DOHH2 (cell line): ENCODE results near the gene RHOBTB3.
A peak's percentile ranks its signal among the peaks of the same experiment; 100 is the strongest.

Experiments used
- H3F3A ChIP-seq: fragments of 200-600 bp; sonication (generic), shearing (Covaris generic); 2 replicates; pipeline ENCODE4 v1.6.0; 2016; ENCODE audit warnings: antibody characterized with exemption, mild to moderate bottlenecking; ENCODE audit not compliant: control insufficient read depth, insufficient read depth
- H3K27ac ChIP-seq: fragments of 200-600 bp; sonication (generic); 2 replicates; pipeline ENCODE4 v1.5.1; 2014; ENCODE audit warnings: low read depth, mild to moderate bottlenecking, low read length, moderate library complexity
- H3K27me3 ChIP-seq: fragments of 200-600 bp; sonication (generic); 2 replicates; pipeline ENCODE4 v1.6.1; 2014; ENCODE audit warnings: mild to moderate bottlenecking, low read length, mixed read lengths; ENCODE audit not compliant: control insufficient read depth
- H3K36me3 ChIP-seq: fragments of 200-600 bp; sonication (generic); 2 replicates; pipeline ENCODE4 v1.6.1; 2014; ENCODE audit warnings: mild to moderate bottlenecking, low read length, moderate library complexity, mixed read lengths; ENCODE audit not compliant: control insufficient read depth
- H3K4me1 ChIP-seq: fragments of 200-600 bp; sonication (generic); 2 replicates; pipeline ENCODE4 v1.6.1; 2014; ENCODE audit warnings: mild to moderate bottlenecking, low read length, mixed read lengths; ENCODE audit not compliant: control insufficient read depth
- H3K4me2 ChIP-seq: fragments of 200-600 bp; sonication (generic); 2 replicates; pipeline ENCODE4 v1.6.0; 2014; ENCODE audit warnings: mild to moderate bottlenecking, low read length, moderate library complexity
- H3K4me3 ChIP-seq: fragments of 200-600 bp; sonication (generic); 2 replicates; pipeline ENCODE4 v1.5.1; 2014; ENCODE audit warnings: mild to moderate bottlenecking, low read length, mixed read lengths
- H3K79me2 ChIP-seq: fragments of 200-600 bp; sonication (generic); 2 replicates; pipeline ENCODE4 v1.6.1; 2014; ENCODE audit warnings: mild to moderate bottlenecking, low read length, mixed read lengths; ENCODE audit not compliant: control insufficient read depth
- H3K9me2 ChIP-seq: fragments of 200-600 bp; sonication (generic); replicated peaks from 2 replicates; pipeline ENCODE4 v1.6.1; 2014; ENCODE audit warnings: mild to moderate bottlenecking, low read length, mixed read lengths; ENCODE audit not compliant: control insufficient read depth
- H3K9me3 ChIP-seq: fragments of 200-600 bp; sonication (generic); 2 replicates; pipeline ENCODE4 v1.6.1; 2014; ENCODE audit warnings: antibody characterized with exemption, low read length, mixed read lengths; ENCODE audit not compliant: control insufficient read depth, insufficient read depth
- H4K20me1 ChIP-seq: fragments of 200-600 bp; sonication (generic); 2 replicates; pipeline ENCODE4 v1.6.0; 2014; ENCODE audit warnings: low read depth, mild to moderate bottlenecking, antibody characterized with exemption, low read length, moderate library complexity; ENCODE audit not compliant: control insufficient read depth, insufficient read depth
- EZH2phosphoT487 ChIP-seq: fragments of 200-600 bp; sonication (generic); IDR thresholded peaks from 2 replicates; pipeline ENCODE4 v1.6.1; 2017; ENCODE audit warnings: borderline replicate concordance, mild to moderate bottlenecking, antibody characterized with exemption, low read length, moderate library complexity, mixed read lengths
- TF ChIP-seq, protein P1 (sequence below): fragments of 200-600 bp; sonication (generic); IDR thresholded peaks from one replicate; pipeline ENCODE4 v1.5.1; 2014; ENCODE audit warnings: antibody characterized with exemption, mild to moderate bottlenecking, low read depth, low read length; ENCODE audit not compliant: poor library complexity, severe bottlenecking

Gene RHOBTB3

DNA sequence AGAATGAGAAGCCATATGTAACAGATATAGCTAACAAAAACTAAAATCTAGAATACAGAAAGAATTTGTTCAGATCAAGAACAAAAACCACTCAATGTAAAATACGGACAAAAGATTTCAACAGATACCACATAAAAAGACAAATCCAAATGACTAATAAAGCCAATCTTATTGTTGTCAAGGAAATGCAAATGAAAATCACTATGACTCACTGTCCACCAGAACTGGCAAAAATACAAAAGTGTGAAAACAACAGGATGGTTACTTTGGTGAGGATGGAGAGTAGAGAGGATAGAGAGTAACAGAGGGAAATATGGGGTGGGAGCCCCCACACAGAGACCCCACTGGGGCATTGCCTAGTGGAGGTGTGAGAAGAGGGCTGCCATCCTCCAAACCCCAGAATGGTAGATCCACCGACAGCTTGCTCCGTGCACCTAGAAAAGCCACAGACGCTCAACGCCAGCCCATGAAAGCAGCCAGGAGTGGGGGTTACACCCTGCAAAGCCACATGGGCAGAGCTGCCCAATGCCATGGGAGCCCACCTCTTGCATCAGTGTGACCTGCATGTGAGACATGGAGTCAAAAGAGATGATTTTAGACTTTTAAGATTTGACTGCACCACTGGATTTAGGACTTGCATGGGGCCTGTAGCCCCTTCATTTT, 15.2 kb upstream of the RHOBTB3 start:
- no peak overlapping the region for H3K27ac ChIP-seq
- H3K36me3 ChIP-seq, result no peaks in the 10 kb centered on the region
- H3K79me2 ChIP-seq, result no peaks in the 10 kb centered on the region
- H3K27me3 ChIP-seq, result no peaks in the 10 kb centered on the region
- TF ChIP-seq, protein P1, sequence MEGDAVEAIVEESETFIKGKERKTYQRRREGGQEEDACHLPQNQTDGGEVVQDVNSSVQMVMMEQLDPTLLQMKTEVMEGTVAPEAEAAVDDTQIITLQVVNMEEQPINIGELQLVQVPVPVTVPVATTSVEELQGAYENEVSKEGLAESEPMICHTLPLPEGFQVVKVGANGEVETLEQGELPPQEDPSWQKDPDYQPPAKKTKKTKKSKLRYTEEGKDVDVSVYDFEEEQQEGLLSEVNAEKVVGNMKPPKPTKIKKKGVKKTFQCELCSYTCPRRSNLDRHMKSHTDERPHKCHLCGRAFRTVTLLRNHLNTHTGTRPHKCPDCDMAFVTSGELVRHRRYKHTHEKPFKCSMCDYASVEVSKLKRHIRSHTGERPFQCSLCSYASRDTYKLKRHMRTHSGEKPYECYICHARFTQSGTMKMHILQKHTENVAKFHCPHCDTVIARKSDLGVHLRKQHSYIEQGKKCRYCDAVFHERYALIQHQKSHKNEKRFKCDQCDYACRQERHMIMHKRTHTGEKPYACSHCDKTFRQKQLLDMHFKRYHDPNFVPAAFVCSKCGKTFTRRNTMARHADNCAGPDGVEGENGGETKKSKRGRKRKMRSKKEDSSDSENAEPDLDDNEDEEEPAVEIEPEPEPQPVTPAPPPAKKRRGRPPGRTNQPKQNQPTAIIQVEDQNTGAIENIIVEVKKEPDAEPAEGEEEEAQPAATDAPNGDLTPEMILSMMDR, result no peak
- TF ChIP-seq EZH2phosphoT487, result no peak
- H3K9me3 ChIP-seq, result no peaks in the 10 kb centered on the region
- H3K9me2 ChIP-seq, result no peaks in the 10 kb centered on the region
- H3K4me2 ChIP-seq, result no peak overlapping the region
- H3K4me1 ChIP-seq, result peaks cover 12% of the 10 kb centered on the region
- H4K20me1 ChIP-seq, result no peaks in the 10 kb centered on the region
- no peak overlapping the region for H3K4me3 ChIP-seq
- H3F3A ChIP-seq, result no peaks in the 10 kb centered on the region

DNA sequence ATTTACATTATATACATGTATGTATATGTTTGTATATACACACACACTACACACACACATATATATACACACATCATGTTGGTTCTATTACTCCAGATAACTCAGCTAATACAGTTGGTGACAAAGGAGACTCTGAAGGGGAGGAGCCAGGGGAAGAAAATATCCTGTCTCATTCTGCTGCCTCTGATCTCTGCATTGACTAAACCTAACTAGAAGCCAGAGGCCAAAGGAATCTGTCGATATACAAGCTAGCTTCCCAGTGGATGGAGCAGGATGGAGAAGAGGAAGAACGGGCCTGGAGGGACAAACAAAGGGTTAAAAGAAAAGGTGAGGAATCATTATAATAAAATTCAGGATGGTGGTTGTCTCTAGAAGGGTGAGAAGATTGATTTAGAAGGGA, 13.7 kb upstream of the RHOBTB3 start:
- Histone ChIP-seq H3K9me2 (no peaks in the 10 kb centered on the region), H3F3A (no peaks in the 10 kb centered on the region), H4K20me1 (no peaks in the 10 kb centered on the region), H3K27ac (no peak overlapping the region), H3K27me3 (no peaks in the 10 kb centered on the region), H3K4me1 (peaks cover 12% of the 10 kb centered on the region), H3K9me3 (no peaks in the 10 kb centered on the region), H3K4me3 (no peak overlapping the region), H3K36me3 (no peaks in the 10 kb centered on the region), H3K79me2 (no peaks in the 10 kb centered on the region), H3K4me2 (no peak overlapping the region)
- no peak for TF ChIP-seq EZH2phosphoT487
- TF ChIP-seq, protein P1, result no peak

DNA sequence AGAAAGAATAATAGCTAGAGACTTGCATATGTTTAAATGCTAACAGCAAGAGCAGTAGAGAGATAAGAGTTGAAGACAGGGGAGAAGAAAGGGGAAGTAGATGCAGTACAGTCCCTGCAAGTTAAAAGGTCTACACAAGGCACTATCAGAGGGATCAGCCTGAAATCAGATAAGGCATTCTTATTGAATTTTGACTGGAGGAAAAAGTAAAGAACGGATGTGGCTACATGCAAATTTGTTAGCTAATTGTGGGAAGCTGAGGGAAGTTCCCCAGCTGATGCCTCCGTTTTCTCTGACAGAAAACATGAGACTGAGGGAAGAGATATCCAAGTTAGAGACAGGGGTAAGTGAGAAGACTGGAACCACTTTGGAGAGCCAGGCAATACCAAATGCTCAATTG, 12.9 kb upstream of the RHOBTB3 start:
- no peaks in the 10 kb centered on the region for H3F3A ChIP-seq
- H4K20me1 ChIP-seq, result no peaks in the 10 kb centered on the region
- no peaks in the 10 kb centered on the region for H3K79me2 ChIP-seq
- H3K4me1 ChIP-seq, result peaks cover 12% of the 10 kb centered on the region
- no peak overlapping the region for H3K27ac ChIP-seq
- H3K9me3 ChIP-seq, result no peaks in the 10 kb centered on the region
- TF ChIP-seq EZH2phosphoT487, result no peak
- H3K36me3 ChIP-seq, result no peaks in the 10 kb centered on the region
- peak overlapping the region; percentile 28 for H3K4me2 ChIP-seq
- no peaks in the 10 kb centered on the region for H3K9me2 ChIP-seq
- no peak overlapping the region for H3K4me3 ChIP-seq
- no peaks in the 10 kb centered on the region for H3K27me3 ChIP-seq

DNA sequence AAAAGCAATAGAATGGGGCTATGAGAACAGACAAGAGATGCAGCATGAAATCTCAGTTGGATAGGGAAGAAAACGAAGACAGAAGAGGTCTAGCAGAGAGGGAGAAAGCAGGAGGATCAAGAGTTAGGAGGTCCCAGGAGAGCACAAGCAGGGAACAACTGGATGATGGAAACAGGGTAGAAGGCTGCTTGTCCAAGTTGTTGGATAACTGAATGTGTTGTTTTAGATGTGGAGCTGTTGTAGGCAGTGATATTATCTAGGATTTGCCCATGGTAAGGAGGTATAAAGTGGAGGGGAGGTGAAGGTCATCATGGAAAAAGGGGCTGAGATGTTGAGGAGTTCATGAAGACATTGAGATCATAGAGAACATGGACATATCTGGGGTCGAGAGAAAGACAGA, 12.4 kb upstream of the RHOBTB3 start:
- H3K9me3 ChIP-seq, result no peaks in the 10 kb centered on the region
- no peak overlapping the region for H3K4me3 ChIP-seq
- no peak overlapping the region for H3K27ac ChIP-seq
- no peak for TF ChIP-seq EZH2phosphoT487
- TF ChIP-seq, protein P1, result no peak
- peaks cover 12% of the 10 kb centered on the region for H3K4me1 ChIP-seq
- H3K36me3 ChIP-seq, result no peaks in the 10 kb centered on the region
- H3F3A ChIP-seq, result no peaks in the 10 kb centered on the region
- H3K27me3 ChIP-seq, result no peaks in the 10 kb centered on the region
- H4K20me1 ChIP-seq, result no peaks in the 10 kb centered on the region
- H3K79me2 ChIP-seq, result no peaks in the 10 kb centered on the region
- no peaks in the 10 kb centered on the region for H3K9me2 ChIP-seq
- H3K4me2 ChIP-seq, result peak overlapping the region; percentile 28; the same call in 1 of the 2 replicates
